Femur (tissue), 1 donor: ENCODE data around the gene KIAA0319L.
A peak's percentile ranks its signal among the peaks of the same experiment; 100 is the strongest.
"Not testable (repeated sequence)": the region's sequence is repeated elsewhere in the genome, so short reads cannot be mapped to it uniquely, and the experiment has no call there.

Experiments
- DNase-seq: peaks from one replicate; pipeline ENCODE4 v3.0.0-alpha.2; 2017

Gene KIAA0319L

DNA sequence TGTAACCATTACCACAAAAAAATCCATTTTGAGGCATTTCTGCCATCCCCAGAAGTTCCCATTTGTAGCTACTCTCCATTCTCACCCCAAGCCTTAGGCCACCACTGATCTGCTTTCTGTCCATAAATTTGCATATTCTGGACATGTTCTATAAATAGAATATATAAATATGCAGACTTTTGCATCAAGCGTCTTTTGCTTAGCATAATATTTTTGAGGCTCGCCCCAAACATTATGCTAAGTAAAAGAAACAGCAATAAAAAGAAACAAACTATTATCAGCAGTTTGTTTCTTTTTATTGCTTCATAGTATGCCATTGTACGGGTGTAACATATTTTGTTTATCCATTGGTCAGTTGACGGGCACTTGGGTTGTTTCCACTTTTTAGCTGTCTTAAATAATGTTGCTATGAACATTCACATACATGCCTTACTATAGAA is 23.8 kb upstream of the KIAA0319L start:
- DNase-seq, result no peak

DNA sequence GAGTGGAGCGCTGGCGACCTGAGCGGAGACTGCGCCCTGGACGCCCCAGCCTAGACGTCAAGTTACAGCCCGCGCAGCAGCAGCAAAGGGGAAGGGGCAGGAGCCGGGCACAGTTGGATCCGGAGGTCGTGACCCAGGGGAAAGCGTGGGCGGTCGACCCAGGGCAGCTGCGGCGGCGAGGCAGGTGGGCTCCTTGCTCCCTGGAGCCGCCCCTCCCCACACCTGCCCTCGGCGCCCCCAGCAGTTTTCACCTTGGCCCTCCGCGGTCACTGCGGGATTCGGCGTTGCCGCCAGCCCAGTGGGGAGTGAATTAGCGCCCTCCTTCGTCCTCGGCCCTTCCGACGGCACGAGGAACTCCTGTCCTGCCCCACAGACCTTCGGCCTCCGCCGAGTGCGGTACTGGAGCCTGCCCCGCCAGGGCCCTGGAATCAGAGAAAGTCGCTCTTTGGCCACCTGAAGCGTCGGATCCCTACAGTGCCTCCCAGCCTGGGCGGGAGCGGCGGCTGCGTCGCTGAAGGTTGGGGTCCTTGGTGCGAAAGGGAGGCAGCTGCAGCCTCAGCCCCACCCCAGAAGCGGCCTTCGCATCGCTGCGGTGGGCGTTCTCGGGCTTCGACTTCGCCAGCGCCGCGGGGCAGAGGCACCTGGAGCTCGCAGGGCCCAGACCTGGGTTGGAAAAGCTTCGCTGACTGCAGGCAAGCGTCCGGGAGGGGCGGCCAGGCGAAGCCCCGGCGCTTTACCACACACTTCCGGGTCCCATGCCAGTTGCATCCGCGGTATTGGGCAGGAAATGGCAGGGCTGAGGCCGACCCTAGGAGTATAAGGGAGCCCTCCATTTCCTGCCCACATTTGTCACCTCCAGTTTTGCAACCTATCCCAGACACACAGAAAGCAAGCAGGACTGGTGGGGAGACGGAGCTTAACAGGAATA is 20.1 kb upstream of the KIAA0319L start:
- peak; percentile 63 for DNase-seq

DNA sequence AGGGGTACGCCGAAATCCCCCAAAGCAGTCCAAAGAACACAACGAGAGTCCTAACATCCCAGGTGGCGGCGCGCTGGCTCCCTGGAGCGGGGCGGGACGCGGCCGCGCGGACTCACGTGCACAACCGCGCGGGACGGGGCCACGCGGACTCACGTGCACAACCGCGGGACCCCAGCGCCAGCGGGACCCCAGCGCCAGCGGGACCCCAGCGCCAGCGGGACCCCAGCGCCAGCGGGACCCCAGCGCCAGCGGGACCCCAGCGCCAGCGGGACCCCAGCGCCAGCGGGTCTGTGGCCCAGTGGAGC is 19.5 kb upstream of the KIAA0319L start:
- DNase-seq, result not testable (repeated sequence)

DNA sequence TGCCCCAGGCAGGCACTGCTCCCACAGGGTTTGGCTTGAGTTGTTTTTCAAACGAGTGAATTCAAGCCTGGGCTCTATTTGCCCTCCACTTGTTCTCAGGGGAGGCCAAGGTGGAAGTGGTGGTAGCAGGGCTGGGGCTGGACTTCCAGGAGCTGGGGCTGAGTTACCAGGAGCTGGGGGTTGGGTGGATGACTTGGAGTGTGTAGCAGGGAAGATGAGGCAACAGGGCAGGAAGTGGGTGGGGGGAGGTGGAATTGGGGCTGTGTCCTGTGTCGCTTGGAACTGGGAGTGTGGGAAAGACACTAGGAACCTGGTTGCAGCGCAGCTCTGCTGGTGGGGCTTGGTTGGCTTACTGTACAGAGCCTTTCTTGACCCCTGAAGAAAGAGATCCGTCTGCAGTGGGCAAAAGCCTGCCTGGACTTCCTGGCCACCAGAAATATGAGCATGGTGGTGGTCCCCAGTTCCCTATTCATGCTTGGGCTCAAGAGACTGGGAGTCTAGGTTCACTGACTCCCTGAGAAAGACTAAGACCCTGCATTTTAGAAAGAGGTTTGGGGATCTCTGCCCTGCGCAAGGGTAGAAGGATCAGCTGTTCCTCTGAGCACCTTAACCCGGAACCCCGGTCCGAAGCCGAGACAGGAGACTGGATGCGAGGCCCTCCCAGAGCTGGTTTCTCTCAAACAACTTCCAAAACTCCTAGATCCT is 19.0 kb upstream of the KIAA0319L start:
- DNase-seq, result no peak

DNA sequence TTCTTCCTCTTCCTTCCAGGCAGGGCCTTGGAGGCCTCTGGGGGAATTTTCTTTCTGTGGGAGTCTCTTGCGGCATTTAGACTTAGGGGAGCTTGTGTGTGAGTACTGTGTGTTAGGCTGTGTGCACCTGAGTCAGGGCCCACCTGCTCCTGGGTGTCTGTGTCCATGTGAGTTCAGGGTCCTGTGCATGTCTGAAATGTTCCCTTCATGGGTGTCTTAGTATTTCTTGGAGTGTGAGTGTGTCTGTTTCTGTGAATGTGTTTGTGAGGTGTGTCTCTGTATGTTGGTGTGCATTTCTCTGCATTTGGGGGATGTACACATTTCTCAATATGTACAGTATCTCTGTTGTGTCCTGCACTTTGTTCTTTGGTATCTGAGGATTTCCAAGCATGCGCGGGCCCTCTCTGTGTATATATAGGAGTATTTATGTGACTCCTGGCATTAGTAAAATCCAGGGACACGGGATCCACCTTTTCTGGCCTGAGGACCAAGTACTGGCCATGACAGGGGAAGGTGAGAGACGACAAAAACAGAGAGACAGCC is 18.3 kb upstream of the KIAA0319L start:
- DNase-seq, result no peak

DNA sequence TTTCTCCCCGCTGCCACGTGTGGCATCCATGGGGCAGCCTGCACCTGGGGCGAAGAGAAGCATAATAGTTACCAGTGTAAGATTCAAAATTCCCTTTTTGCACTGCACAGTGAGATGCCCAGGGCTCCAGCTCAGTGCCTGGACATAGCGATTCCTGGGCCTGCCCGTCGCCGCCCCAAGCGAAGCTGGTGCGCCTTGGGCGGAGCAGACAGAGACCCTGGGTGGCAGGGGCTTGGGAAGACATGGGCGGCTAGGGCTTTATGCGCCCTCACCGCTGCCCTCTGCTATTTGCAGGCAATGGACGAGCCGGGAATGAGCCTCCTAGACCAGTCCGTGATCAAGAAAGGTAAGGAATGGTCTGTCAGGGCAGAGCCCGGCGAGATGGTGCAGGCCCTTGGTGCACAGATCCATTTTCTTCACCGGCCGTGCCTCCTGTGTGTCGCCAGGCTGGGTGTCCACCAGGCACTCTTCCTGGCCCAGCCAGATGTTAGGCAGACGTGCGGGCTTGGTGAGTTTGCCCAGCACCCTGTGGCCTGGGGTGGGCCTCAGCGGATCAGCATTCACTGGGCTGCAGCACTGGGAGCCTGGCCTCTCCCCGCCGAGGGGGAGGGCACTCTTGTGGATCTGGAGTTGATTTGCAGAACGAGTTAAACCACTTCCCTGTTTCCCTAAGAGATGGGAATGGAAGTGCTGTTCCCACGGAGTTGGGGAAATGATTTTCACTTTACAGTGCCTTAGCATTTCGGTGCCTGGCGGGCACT is 17.6 kb upstream of the KIAA0319L start:
- DNase-seq, result no peak

DNA sequence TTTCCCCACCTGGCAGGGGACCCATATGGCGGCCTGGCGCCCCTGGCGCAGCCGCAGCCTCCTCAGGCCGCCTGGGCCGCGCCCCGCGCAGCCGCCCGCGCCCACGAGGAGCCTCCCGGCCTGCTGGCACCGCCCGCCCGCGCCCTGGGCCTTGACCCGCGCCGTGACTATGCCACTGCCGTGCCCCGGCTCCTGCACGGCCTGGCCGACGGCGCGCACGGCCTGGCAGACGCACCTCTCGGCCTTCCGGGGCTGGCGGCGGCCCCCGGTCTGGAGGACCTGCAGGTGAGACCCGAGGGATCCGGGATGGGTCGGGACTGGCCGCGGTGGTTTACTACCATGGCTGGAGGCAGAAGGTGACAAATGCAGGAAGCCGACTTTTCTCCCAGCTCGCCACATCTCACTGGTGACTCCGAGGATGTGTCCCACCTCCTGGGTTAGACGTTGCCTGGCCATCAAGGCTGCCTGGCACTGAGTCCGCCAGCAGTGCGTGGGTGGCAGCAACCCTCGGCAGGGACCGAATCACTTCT is 17.0 kb upstream of the KIAA0319L start:
- DNase-seq, result no peak

DNA sequence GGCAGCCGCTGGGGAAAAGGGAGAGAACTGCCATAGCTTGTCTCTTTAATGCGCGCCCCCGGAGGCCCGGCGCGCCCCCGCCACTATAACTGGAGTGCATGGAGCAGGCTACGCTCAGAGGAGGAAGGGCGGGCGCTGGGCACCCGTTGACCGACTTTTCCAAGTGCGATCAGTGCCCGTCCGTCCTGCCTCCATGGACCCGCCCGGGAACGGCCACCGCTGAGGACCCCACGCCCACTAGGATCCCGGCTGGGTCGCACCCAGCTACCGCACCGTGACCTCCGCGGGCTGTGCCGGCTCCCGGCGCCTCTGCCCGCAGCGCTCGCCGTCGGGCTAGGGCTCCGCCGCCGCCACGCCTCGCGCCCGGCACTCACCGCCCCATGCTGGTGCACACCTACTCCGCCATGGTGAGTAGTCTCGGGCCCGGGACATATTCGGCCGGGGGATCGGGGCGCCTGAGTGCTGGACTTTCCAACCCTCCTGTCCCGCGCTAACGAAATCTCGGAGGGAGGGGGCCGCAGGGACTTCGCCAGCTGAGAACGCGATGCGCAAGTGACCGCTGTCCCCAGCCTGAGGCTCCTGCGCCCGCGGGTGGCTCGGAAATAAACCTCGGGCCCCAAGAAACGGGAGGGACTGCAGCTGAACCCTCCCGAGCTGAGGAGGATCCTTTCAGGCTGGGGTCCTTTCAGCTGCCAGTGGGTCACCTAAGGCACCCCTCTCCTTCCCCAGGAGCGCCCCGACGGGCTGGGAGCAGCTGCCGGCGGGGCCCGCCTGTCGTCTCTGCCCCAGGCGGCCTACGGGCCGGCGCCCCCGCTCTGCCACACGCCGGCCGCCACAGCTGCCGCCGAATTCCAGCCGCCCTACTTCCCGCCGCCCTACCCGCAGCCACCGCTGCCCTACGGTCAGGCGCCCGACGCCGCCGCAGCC is 16.3 kb upstream of the KIAA0319L start, which contains the start of gene TFAP2E:
Gene TFAP2E, plus strand, starts transcription at position 117 of the 927 bp plus-strand sequence. Its CDS starts 264 bp downstream, at position 381.
- no peak for DNase-seq

DNA sequence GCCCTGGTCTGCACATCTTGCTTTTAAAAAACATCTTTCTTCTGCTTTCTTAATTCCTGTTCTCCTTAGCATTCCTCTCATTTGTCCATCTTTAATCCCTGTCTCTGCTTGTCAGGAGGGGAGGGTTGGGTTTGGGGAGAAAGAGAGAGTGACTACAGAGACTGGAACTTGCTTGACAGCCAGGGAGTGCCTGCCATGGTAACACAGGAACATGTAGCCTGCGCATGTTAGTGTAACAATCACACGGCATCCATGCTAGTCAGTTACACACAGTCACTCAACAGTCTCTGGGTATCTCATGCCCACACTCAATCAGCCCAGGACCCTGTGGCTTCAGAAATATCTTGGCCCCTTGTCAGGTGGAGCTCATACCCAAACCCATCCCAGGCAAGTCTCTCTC is 15.1 kb upstream of the KIAA0319L start:
- DNase-seq, result no peak

DNA sequence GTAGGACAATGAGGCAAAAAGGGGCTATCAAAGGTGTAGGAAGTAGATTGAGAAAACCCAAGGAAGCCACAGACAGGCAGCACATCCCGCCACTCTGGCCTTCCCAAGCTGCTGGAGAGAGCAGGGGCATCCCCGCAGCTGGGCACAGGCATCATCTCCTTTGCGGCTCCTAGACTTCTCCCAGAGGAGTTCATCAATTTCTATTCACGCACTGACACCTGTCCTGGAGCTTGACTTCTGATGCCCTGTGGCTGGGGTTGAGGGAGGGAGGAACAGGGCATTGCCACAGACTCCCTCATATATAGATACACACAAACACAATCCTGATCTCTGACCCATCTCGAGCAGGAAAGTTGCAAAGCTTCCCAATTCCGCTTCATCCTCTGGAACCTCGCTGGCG is 14.1 kb upstream of the KIAA0319L start:
- no peak for DNase-seq

DNA sequence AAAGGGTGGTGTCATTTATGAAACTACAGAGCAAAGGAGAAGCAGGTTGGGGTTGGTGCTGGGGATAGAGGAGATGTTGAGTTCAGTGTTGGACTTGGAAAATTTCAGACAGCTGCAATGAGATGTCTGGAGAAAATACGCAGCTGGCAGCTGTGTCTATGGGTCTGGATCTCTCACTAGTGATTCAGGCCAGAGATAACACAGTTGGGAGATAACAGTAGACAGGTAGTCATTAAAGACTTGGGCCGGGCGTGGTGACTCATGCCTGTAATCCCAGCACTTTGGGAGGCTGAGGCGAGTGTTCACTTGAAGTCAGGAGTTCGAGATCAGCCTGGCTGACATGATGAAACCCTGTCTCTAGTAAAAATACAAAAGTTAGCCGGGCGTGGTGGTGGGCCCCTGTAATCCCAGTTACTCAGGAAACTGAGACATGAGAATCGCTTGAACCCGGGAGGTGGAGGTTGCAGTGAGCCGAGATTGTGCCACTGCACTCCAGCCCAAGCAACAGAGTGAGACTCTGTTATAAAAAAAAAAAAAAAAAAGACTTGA is 13.5 kb upstream of the KIAA0319L start:
- no peak for DNase-seq

DNA sequence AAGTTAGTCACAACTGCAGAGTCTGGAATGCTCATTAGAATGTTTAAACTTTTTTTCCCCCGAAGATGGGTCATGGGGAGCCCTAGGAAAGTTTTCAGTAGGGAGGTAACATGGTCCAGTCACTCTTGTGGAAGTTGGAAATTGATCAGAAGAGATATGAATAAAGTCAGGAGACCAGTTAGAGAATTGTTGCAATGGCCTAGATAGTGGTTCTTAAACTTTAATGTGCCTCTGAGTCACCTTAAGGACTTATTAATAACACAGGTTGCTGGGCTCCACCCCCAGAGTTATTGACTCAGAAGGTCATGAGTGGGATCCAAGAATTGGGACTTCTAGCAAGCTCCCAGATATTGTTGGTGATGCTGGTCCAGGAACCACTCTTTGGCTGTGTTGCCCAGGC is 12.7 kb upstream of the KIAA0319L start:
- DNase-seq, result no peak

DNA sequence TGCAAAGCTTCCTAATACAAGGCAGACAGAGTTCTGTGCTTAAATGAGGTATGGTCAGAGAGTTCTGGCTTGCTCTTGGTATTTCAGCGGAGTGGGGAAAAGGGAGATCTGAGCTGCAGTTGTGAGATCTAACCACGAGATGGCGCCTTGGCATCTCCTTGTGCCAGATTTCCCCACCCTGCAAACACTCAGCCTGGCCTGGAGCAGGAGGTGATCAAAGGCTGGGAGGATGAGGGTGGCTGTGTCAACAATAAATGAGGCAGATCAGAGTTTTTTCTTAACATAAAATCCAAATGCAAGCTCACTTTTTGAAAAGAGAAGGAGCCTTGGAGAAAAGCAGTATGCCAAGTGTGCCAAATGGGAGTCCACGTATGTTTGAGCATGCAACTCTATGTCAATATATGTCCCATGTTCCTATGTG is 11.8 kb upstream of the KIAA0319L start:
- peak; percentile 81 for DNase-seq

DNA sequence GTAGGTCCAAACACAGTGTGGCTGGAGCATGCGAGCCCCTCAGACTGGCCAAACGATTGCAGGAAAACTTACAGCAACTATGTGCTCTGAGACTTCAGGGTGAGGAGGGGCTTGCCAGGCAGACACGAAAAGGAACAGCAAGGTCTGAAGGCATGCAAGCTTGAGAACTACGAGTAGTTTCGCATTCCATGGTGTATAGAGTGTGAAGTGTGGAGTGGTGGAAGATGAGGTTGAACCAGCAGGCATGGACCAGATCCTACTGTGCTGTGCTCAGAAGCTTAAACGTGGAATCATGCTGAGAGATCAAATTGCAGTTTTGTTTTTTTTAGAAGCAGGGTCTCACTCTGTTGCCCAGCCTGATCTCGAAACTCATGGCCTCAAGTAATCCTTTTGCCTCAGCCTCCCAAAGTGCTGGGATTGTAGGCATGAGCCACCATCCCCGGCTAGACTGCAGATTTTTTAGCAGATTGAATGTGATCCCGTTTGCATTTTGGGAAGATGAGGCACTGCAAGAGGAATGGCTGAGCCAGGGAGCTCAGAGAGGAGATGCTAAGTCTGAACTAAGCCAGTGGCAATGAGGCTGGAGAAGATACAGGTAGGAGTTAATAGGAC is 10.8 kb upstream of the KIAA0319L start:
- DNase-seq, result no peak

DNA sequence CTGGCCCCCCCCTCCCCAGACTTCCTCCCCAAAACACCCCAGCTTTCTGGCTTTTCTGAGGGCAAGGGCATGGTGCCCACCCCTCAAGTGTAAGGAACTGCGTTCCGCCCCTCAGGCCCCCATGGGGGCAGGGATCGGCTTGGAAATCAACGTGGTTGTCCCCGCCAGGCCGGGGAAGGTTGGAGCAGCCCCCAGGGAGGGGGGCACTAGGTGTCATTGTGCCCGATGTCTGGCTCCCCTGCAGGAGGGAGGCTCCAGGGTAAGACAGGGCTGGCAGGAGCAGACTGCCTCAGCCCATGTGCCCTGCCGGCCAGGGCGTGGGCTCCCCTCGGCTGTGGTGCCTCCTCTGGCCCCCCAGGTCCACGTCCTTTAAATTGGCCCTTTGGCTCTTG is 8.5 kb upstream of the KIAA0319L start:
- DNase-seq, result no peak

DNA sequence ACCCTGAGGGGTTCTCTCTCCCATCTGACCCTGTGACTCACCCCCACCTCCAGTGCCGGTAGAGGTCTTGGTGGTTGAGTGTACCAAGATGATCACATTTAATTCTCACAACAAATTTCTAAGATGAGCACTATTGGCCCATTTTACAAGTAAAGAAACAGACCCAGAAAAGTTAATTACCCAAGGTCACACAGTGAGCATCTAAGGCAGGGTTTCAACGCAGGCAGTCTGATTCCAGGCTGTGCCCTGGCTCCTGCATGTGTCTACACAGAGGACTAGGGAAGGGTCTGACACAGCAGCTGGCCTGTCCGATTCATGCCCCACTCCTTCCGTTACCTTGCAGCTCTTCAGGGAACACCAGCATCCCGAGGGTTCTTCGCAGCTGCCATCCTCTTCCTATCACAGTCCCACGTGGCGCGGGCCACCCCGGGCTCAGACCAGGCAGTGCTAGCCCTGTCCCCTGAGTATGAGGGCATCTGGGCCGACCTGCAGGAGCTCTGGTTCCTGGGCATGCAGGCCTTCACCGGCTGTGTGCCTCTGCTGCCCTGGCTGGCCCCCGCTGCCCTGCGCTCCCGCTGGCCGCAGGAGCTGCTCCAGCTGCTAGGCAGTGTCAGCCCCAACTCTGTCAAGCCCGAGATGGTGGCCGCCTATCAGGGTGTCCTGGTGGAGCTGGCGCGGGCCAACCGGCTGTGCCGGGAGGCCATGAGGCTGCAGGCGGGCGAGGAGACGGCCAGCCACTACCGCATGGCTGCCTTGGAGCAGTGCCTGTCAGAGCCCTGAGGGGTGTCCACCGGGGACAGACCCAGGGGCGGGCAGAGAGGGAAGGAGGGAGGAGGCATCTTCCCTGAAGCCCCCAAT is 7.9 kb upstream of the KIAA0319L start:
- no peak for DNase-seq

DNA sequence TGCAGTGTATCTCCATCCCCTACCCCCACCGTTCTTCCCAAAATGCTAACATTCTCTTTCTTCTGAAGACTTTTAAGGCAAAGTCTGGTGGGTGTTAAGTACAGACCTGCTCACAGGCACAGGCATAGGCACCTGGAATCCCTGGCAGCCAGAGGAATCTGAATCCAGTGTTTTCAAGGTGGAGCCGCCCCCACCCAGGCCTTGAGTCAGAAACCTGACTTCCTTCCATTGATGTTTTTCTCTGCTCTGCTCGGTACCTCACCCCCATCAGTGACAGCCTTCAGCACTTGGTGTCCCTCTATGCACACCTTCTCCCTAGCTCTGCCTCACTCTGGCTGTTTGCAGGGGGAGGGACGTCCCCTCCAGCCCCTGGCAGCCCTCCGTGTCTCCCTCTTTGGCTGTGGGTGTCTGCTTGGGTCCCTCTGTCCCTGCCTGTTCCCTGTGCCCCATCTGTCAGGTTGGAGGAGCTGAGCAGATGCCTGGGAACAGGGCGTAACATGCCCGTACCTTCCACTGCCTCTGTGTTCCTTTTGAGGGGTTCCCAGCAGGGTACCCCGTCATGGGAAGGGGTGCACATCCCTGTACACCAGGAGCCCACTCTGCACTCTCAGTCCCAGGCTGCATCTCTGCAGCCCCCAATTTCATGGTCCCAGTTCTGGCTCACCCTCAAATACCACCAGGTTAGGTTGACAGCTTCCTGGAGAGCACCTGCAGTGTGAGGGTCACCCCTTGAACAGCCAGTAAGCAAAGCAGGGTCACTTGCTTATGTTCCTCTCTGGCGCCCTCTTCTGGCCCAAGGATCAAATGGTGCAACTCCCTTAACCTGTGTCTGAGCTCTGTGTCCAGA is 7.1 kb upstream of the KIAA0319L start:
- DNase-seq, result peak; percentile 80

DNA sequence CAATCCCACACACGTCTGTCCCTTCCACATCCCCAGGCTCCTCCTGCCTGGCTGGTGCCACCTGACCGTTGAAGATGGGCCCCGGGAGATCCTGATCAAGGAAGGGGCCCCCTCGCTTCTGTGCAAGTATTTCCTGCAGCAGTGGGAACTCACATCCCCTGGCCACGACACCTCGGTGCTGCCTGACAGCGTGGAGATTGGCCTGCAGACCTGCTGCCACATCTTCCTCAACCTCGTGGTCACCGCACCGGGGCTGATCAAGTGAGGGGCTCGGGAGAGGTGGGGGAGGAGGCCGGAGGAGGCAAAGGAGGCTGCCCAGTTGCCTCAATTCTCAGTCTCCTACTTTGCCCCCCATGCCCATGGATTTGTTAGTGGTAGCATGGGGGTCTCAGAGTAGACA is 6.0 kb upstream of the KIAA0319L start:
- no peak for DNase-seq
